HCT116 (cell line): Measurements from ENCODE around the gene SFXN2.

Experiments
- ATF3 ChIP-seq: IDR thresholded peaks from 2 replicates; pipeline ENCODE4 v1.6.1; 2012
- CEBPB ChIP-seq: IDR thresholded peaks from 2 replicates; pipeline ENCODE4 v1.6.1; 2012; ENCODE audit warnings: low read depth
- ELF1 ChIP-seq: IDR thresholded peaks from 2 replicates; pipeline ENCODE4 v1.6.1; 2012; ENCODE audit warnings: low read depth, borderline replicate concordance
- EZH2phosphoT487 ChIP-seq: fragments of 200-600 bp; IDR thresholded peaks from 2 replicates; pipeline ENCODE4 v1.6.1; 2018; ENCODE audit warnings: antibody characterized with exemption, borderline replicate concordance
- FOSL1 ChIP-seq: IDR thresholded peaks from 2 replicates; pipeline ENCODE4 v1.6.1; 2012; ENCODE audit warnings: low read depth
- MAX ChIP-seq: IDR thresholded peaks from 2 replicates; pipeline ENCODE4 v1.6.1; 2012
- POLR2A ChIP-seq: IDR thresholded peaks from 2 replicates; pipeline ENCODE4 v1.7.0; 2011; ENCODE audit warnings: borderline replicate concordance; ENCODE audit not compliant: insufficient read depth, insufficient read length; ENCODE audit errors: extremely low read depth
- POLR2AphosphoS5 ChIP-seq: IDR thresholded peaks from 2 replicates; pipeline ENCODE4 v1.6.1; 2011; ENCODE audit warnings: mild to moderate bottlenecking, low read depth, low read length, moderate library complexity
- REST ChIP-seq: IDR thresholded peaks from 2 replicates; pipeline ENCODE4 v1.6.1; 2012; ENCODE audit warnings: low read depth
- SIN3A ChIP-seq: IDR thresholded peaks from 2 replicates; pipeline ENCODE4 v1.6.1; 2012; ENCODE audit warnings: low read depth
- TCF7L2 ChIP-seq: IDR thresholded peaks from 2 replicates; pipeline ENCODE4 v1.7.0; 2011; ENCODE audit warnings: borderline replicate concordance, inconsistent platforms; ENCODE audit not compliant: insufficient read depth, insufficient read length; ENCODE audit errors: extremely low read depth
- YY1 ChIP-seq: IDR thresholded peaks from 2 replicates; pipeline ENCODE4 v1.6.1; 2011; ENCODE audit warnings: low read length, low read depth, moderate library complexity, mild to moderate bottlenecking; ENCODE audit not compliant: insufficient replicate concordance; ENCODE audit errors: extremely low read depth
- ZNF274 ChIP-seq: fragments of 200-500 bp; sonication (Bioruptor generic); IDR thresholded peaks from 2 replicates; pipeline ENCODE4 v1.6.1; 2014; ENCODE audit warnings: mild to moderate bottlenecking, low read depth, low read length, inconsistent platforms
- TF ChIP-seq, protein P1 (sequence below), 3 experiments: fragments of 200-600 bp in 1 of 3; sonication (generic) in 1 of 3; IDR thresholded peaks in 2 of 3; conservative IDR thresholded peaks in 1 of 3; 2 replicates each; pipeline ENCODE4 v1.5.1; 2012 to 2017; ENCODE audit warnings: low read depth in 2 of 3, low read length in 2 of 3, antibody characterized with exemption in 1 of 3, borderline replicate concordance in 1 of 3, control low read depth in 1 of 3, mild to moderate bottlenecking in 1 of 3, mixed read lengths in 1 of 3, mixed run types in 1 of 3, moderate library complexity in 1 of 3; ENCODE audit not compliant: insufficient read depth in 1 of 3

- TF ChIP-seq ATF3 (no peak), FOSL1 (no peak), POLR2AphosphoS5 (no peak), POLR2A (no peak), SIN3A (no peak), CEBPB (no peak), YY1 (no peak), ZNF274 (no peak), MAX (no peak), REST (no peak), ELF1 (no peak), TCF7L2 (no peak), EZH2phosphoT487 (no peak)
- TF ChIP-seq, protein P1, sequence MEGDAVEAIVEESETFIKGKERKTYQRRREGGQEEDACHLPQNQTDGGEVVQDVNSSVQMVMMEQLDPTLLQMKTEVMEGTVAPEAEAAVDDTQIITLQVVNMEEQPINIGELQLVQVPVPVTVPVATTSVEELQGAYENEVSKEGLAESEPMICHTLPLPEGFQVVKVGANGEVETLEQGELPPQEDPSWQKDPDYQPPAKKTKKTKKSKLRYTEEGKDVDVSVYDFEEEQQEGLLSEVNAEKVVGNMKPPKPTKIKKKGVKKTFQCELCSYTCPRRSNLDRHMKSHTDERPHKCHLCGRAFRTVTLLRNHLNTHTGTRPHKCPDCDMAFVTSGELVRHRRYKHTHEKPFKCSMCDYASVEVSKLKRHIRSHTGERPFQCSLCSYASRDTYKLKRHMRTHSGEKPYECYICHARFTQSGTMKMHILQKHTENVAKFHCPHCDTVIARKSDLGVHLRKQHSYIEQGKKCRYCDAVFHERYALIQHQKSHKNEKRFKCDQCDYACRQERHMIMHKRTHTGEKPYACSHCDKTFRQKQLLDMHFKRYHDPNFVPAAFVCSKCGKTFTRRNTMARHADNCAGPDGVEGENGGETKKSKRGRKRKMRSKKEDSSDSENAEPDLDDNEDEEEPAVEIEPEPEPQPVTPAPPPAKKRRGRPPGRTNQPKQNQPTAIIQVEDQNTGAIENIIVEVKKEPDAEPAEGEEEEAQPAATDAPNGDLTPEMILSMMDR (IDR thresholded peaks at IDR 0.05 in 2 of 3, conservative IDR thresholded peaks at IDR 0.05 in 1 of 3; ENCODE audit: borderline replicate concordance in 1 of 3, insufficient read depth in 1 of 3, low read depth in 2 of 3, low read length in 2 of 3): no peak
Measured at GRCh38 chr10:102720775-102721301, 6.4 kb downstream of the SFXN2 start.
